Ovary (tissue), 9 donors: ENCODE results near the gene COL25A1. TPM values are rescaled to one million over a fixed set of nuclear protein-coding genes. Genes with fewer than 3 reads are reported as not detected.

ENCODE experiments used
- DNase-seq, 5 donors: peaks; one replicate each; pipeline ENCODE4 v3.0.0-alpha.2; 2019 to 2020
- H3K27ac ChIP-seq, 2 donors: fragments of 200-600 bp; one replicate each; pipeline versions ENCODE4 v1.5.1 to v1.8.0; 2019 to 2022
- H3K27me3 ChIP-seq: fragments of 200-600 bp; one replicate; pipeline ENCODE4 v1.8.0; 2022
- H3K36me3 ChIP-seq: fragments of 200-600 bp; sonication (generic); one replicate; pipeline ENCODE4 v1.5.1; 2019
- H3K4me1 ChIP-seq: one replicate; pipeline ENCODE4 v1.8.1; 2013; ENCODE audit warnings: mild to moderate bottlenecking, moderate library complexity; ENCODE audit not compliant: insufficient read depth
- H3K4me3 ChIP-seq: fragments of 200-600 bp; sonication (generic); one replicate; pipeline ENCODE4 v1.5.1; 2017
- H3K9me3 ChIP-seq, 2 donors: fragments of 200-600 bp in 1 of 2; sonication (generic) in 1 of 2; one replicate each; pipeline versions ENCODE4 v1.5.1 to v1.8.1; 2013 to 2019; ENCODE audit warnings: mild to moderate bottlenecking in 1 of 2, moderate library complexity in 1 of 2
- CTCF ChIP-seq, 3 donors: fragments of 450-650 bp in 2 of 3; fragments of 200-600 bp in 1 of 3; IDR thresholded peaks; one replicate each; pipeline versions ENCODE4 v1.5.1 to v1.8.0; 2016 to 2022; ENCODE audit warnings: antibody characterized with exemption in 3 of 3, mild to moderate bottlenecking in 1 of 3
- EP300 ChIP-seq: sonication (generic); formaldehyde crosslinking; IDR thresholded peaks from one replicate; pipeline ENCODE4 v1.6.1; 2017; ENCODE audit warnings: antibody characterized with exemption
- POLR2A ChIP-seq: fragments of 450-650 bp; IDR thresholded peaks from one replicate; pipeline ENCODE4 v1.6.1; 2017; ENCODE audit warnings: antibody characterized with exemption, mild to moderate bottlenecking, moderate library complexity
- WGBS, 3 donors: extraction: QIAGEN DNeasy Blood & Tissue Kit in 1 of 3; methylation state at CpG; one replicate each; pipeline versions ENCODE4 v1.1.5 to v1.1.7; 2013 to 2017; 5-methylcytosine and 5-hydroxymethylcytosine counted together
- intact Hi-C, 4 donors: fragments of 100-400 bp; cut with DNase I; formaldehyde crosslinking; loops; one replicate each; pipeline versions ENCODE4 v1.11.0 to v1.15.1; 2022 to 2023
- polyA plus RNA-seq, 2 donors: library from polyadenylated mRNA; stranded (reverse); fragments of 200-250 nt in 1 of 2; fragments of 350-450 nt in 1 of 2; fragmentation: Illumina TruSeq in 1 of 2; extraction: RNeasy Lipid Tissue Mini Kit (QIAGEN cat#74804) in 1 of 2; gene quantifications; one replicate each; pipeline ENCODE4 v1.2.3, GENCODE V29; 2013 to 2014
- total RNA-seq, 7 donors: library from RNA; depleted of rRNA in 2 of 7; stranded (reverse); fragments of >200 nt in 2 of 7; fragmentation: NEBNext Ultra II Directional in 3 of 7; extraction: Animal tissue kit (Norgen Biotek cat#: 25700) in 3 of 7; gene quantifications; one replicate each; pipeline versions ENCODE4 v1.1.0 to v1.2.4, GENCODE V29; 2016 to 2023
- donor health status: DM: no; HTN: no; CAD: no; lungs with moderate emphysema.
- donor health status: DM: no; HTN: no; CAD: no.
- donor health status: Bipolar disorder and iron deficiency.
- donor health status: DM: yes; HTN: yes; CAD: no.
- donor health status: DM: no; HTN: no; CAD: no.
- donor health status: DM: yes; HTN: yes; CAD: no.

COL25A1 gene
- total and polyA plus RNA-seq, 9 donors: 0.25 to 3.2 (median 0.77) TPM

DNA sequence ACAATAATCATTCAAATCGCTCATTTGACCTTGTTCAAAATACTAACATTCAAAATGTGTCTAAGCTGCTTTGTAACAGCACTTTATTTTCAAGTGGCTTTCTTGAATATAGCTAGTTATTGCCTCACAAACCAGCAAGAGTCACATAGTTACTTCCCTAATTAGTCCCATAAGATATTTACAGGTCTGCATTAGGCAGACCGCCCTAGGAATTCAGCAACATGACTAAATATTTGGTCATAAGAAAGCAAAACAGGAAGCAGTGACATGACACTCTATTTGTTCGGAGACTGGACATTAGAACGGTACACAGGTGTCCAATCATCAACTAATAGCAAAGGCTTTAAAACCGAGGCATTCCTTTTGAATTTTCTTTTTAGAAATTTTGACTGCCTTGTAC, 262.0 kb downstream of the COL25A1 start:
- no peak for TF ChIP-seq CTCF (IDR thresholded peaks at IDR 0.05)
- TF ChIP-seq EP300: no peak
- no peak for TF ChIP-seq POLR2A
- no peak overlapping the region for H3K27ac ChIP-seq

GRCh38 chr4:109037026-109037425, 265.4 kb downstream of the COL25A1 start:
- H3K4me1 ChIP-seq: no peaks in the 10 kb centered on the region
- no peak overlapping the region for H3K27ac ChIP-seq
- no peak for DNase-seq
- H3K9me3 ChIP-seq: no peaks in the 10 kb centered on the region
- intact Hi-C loops: no loop called here
- 12 to 24% (median 24%) methylated on average over 2 of the region's 2 CpGs for WGBS, 3 donors
- no peaks in the 10 kb centered on the region for H3K27me3 ChIP-seq
- no peak overlapping the region for H3K4me3 ChIP-seq
- H3K36me3 ChIP-seq: no peaks in the 10 kb centered on the region
- TF ChIP-seq POLR2A: no peak
- TF ChIP-seq EP300: no peak
- no peak for TF ChIP-seq CTCF (IDR thresholded peaks at IDR 0.05)

More for the DNA sequence above, 262.0 kb downstream of the COL25A1 start:
- H3K9me3 ChIP-seq: no peaks in the 10 kb centered on the region
- DNase-seq: no peak
- no peaks in the 10 kb centered on the region for H3K4me1 ChIP-seq
- 75 to 88% (median 85%) methylated on average over 5 of the region's 5 CpGs for WGBS, 3 donors
- intact Hi-C loops: no loop called here
- H3K4me3 ChIP-seq: no peak overlapping the region
- no peaks in the 10 kb centered on the region for H3K27me3 ChIP-seq
- no peaks in the 10 kb centered on the region for H3K36me3 ChIP-seq

DNA sequence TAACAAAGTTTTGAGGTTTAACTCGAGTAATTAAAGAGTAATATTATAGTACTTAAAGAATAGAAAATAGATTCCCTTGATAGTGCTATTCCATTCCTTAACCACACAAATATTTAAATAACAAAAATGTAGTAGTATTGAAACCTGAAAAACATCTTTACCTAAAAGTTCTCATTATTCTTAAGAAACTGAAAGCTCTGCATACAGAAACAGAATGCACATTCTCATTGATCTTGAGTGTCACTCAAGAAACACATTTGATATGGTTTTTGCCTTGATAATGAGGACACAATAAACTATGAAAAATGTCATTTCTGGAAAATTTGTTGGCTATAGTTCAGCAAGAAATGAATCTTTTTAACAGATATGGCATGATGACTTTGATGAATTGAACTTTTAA, 268.5 kb downstream of the COL25A1 start:
- H3K9me3 ChIP-seq: no peaks in the 10 kb centered on the region
- TF ChIP-seq EP300 (no peak), CTCF (IDR thresholded peaks at IDR 0.05) (no peak), POLR2A (no peak)
- intact Hi-C loops: no loop called here
- DNase-seq: no peak
- no peaks in the 10 kb centered on the region for H3K27me3 ChIP-seq
- 90 to 96% (median 94%) methylated on average over 1 of the region's 1 CpG for WGBS, 3 donors
- H3K4me3 ChIP-seq: no peak overlapping the region
- no peak overlapping the region for H3K27ac ChIP-seq
- no peaks in the 10 kb centered on the region for H3K4me1 ChIP-seq
- H3K36me3 ChIP-seq: no peaks in the 10 kb centered on the region

GRCh38 chr4:109032671-109033070, 269.8 kb downstream of the COL25A1 start:
- H3K9me3 ChIP-seq: no peaks in the 10 kb centered on the region
- no peak overlapping the region for H3K4me3 ChIP-seq
- H3K27ac ChIP-seq: no peak overlapping the region
- intact Hi-C loops: no loop called here
- no peaks in the 10 kb centered on the region for H3K4me1 ChIP-seq
- no peaks in the 10 kb centered on the region for H3K36me3 ChIP-seq
- H3K27me3 ChIP-seq: no peaks in the 10 kb centered on the region
- no peak for DNase-seq
- TF ChIP-seq EP300: no peak
- WGBS, 3 donors: 93 to 96% (median 96%) methylated on average over 5 of the region's 5 CpGs

- Histone ChIP-seq H3K9me3 (no peaks in the 10 kb centered on the region), H3K27ac (no peak overlapping the region), H3K4me1 (no peaks in the 10 kb centered on the region), H3K36me3 (no peaks in the 10 kb centered on the region), H3K4me3 (no peak overlapping the region), H3K27me3 (no peaks in the 10 kb centered on the region)
- intact Hi-C loops: no loop called here
- WGBS, 3 donors: 86 to 92% (median 89%) methylated on average over 4 of the region's 4 CpGs
- DNase-seq: no peak
- TF ChIP-seq EP300 (no peak), CTCF (IDR thresholded peaks at IDR 0.05) (no peak), POLR2A (no peak)
Observed at GRCh38 chr4:109029987-109030386, 272.5 kb downstream of the COL25A1 start.
